OCI-LY3 (cell line): Measurements from ENCODE around the gene GABRG3.

Source experiments
- H2AFZ ChIP-seq: fragments of 200-600, 300-600 bp; shearing (Covaris generic); 2 replicates; pipeline ENCODE4 v1.6.0; 2014; ENCODE audit warnings: antibody characterized with exemption, low read depth, low read length
- H3K27ac ChIP-seq: fragments of 200-600, 300-600 bp; sonication (generic); 2 replicates; pipeline ENCODE4 v1.5.1; 2014; ENCODE audit warnings: mild to moderate bottlenecking, low read length, moderate library complexity, mixed read lengths
- H3K27me3 ChIP-seq: fragments of 200-600, 300-600 bp; sonication (generic); 2 replicates; pipeline ENCODE4 v1.6.1; 2014; ENCODE audit warnings: low read depth, low read length, mixed read lengths
- H3K36me3 ChIP-seq: fragments of 200-600, 300-600 bp; sonication (generic); replicated peaks from 2 replicates; pipeline ENCODE3; 2014; ENCODE audit warnings: low read depth, low read length, mixed read lengths
- H3K4me1 ChIP-seq: fragments of 300-600, 200-600 bp; sonication (generic); 2 replicates; pipeline ENCODE4 v1.6.1; 2014; ENCODE audit warnings: low read length, mixed read lengths
- H3K4me2 ChIP-seq: fragments of 200-600, 300-600 bp; sonication (generic); 2 replicates; pipeline ENCODE4 v1.6.1; 2014; ENCODE audit warnings: low read length, mixed read lengths
- H3K4me3 ChIP-seq: fragments of 300-600, 200-600 bp; sonication (generic); 2 replicates; pipeline ENCODE4 v1.5.1; 2014; ENCODE audit warnings: antibody characterized with exemption, mild to moderate bottlenecking, low read length, moderate library complexity
- H3K79me2 ChIP-seq: fragments of 300-600, 200-600 bp; shearing (Covaris generic); 2 replicates; pipeline ENCODE4 v1.6.1; 2014; ENCODE audit warnings: mild to moderate bottlenecking, low read length, mixed read lengths
- H3K9ac ChIP-seq: fragments of 300-600, 200-600 bp; shearing (Covaris generic); 2 replicates; pipeline ENCODE4 v1.6.0; 2014; ENCODE audit warnings: mild to moderate bottlenecking, low read length, moderate library complexity
- H3K9me3 ChIP-seq: fragments of 200-600, 300-600 bp; shearing (Covaris generic); 2 replicates; pipeline ENCODE4 v1.6.1; 2014; ENCODE audit warnings: low read length, mixed read lengths; ENCODE audit not compliant: insufficient read depth
- H4K20me1 ChIP-seq: fragments of 200-600, 300-600 bp; sonication (generic); 2 replicates; pipeline ENCODE4 v1.6.1; 2016; ENCODE audit warnings: low read length, mixed read lengths; ENCODE audit not compliant: insufficient read depth
- EZH2phosphoT487 ChIP-seq: fragments of 200-600 bp; shearing (Covaris generic); IDR thresholded peaks from 2 replicates; pipeline ENCODE4 v1.6.1; 2018; ENCODE audit warnings: antibody characterized with exemption, mixed run types, low read depth
- TF ChIP-seq, protein P1 (sequence below): fragments of 200-600, 300-600 bp; sonication (generic); IDR thresholded peaks from 2 replicates; pipeline ENCODE4 v1.5.1; 2014; ENCODE audit warnings: antibody characterized with exemption, low read length, low read depth

The GABRG3 gene

DNA sequence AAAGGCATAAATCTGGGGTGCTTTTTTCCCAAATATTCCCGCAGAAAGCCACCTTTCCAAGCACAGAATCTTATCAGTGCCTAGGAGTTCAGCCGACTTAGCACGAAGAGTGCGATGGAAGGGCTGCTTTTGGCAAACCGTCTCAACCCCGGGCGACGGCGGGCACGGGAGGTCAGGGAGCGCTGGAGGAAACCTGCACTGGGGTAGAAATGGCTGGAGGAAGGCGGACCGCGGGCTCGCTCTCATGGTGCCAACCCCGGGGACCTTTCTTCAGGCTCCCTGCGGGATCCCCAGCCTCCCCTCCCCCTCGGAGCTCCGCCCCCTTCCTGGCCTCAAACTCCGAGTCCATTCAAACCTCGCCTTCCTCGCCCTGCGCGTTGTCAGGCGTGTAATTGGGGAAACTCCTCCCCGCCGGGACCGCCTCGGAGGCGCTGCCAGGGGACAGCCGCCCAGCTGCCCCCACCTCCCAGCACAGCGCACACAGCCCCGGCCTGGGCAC lies at the start of gene GABRG3:
GABRG3 (plus strand) TSS at position 470 of the 499 bp plus-strand sequence.
- Histone ChIP-seq H4K20me1 (no peaks in the 10 kb centered on the region), H3K4me3 (no peak within 1 kb of the TSS), H3K9ac (no peak within 1 kb of the TSS), H3K79me2 (no peaks in the 10 kb centered on the region), H3K4me1 (no peaks in the 10 kb centered on the region), H3K27ac (no peak within 1 kb of the TSS), H3K27me3 (no peaks in the 10 kb centered on the region), H3K36me3 (no peaks in the 10 kb centered on the region), H3K9me3 (no peaks in the 10 kb centered on the region), H2AFZ (no peak within 1 kb of the TSS), H3K4me2 (no peak within 1 kb of the TSS)
- TF ChIP-seq EZH2phosphoT487, result no peak

DNA sequence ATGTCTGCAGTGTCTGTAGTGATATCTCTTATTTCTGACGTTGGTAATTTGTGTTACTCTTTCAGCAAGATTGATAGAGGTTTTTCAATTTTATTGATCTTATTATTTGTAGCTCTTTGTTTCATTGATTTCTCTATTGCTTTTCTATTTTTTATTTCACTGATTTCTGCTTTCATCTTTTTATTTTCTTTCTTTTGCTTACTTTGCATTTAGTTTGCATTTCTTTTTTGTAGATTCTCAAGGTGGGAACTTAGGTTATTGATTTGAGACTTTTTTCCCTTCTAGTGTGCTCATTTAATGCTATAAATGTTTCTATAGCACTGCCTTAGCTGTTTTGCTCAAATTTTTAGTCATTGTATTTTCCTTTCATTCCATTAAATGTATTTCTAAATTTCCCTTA lies 49.5 kb upstream of the GABRG3 start:
- Histone ChIP-seq H4K20me1 (no peaks in the 10 kb centered on the region), H3K4me1 (no peaks in the 10 kb centered on the region), H3K79me2 (no peaks in the 10 kb centered on the region), H2AFZ (no peak overlapping the region), H3K27me3 (no peaks in the 10 kb centered on the region), H3K4me2 (no peak overlapping the region), H3K27ac (no peak overlapping the region), H3K36me3 (no peaks in the 10 kb centered on the region), H3K4me3 (no peak overlapping the region), H3K9me3 (no peaks in the 10 kb centered on the region), H3K9ac (no peak overlapping the region)
- TF ChIP-seq EZH2phosphoT487, result no peak
- TF ChIP-seq, protein P1, sequence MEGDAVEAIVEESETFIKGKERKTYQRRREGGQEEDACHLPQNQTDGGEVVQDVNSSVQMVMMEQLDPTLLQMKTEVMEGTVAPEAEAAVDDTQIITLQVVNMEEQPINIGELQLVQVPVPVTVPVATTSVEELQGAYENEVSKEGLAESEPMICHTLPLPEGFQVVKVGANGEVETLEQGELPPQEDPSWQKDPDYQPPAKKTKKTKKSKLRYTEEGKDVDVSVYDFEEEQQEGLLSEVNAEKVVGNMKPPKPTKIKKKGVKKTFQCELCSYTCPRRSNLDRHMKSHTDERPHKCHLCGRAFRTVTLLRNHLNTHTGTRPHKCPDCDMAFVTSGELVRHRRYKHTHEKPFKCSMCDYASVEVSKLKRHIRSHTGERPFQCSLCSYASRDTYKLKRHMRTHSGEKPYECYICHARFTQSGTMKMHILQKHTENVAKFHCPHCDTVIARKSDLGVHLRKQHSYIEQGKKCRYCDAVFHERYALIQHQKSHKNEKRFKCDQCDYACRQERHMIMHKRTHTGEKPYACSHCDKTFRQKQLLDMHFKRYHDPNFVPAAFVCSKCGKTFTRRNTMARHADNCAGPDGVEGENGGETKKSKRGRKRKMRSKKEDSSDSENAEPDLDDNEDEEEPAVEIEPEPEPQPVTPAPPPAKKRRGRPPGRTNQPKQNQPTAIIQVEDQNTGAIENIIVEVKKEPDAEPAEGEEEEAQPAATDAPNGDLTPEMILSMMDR, result no peak

DNA sequence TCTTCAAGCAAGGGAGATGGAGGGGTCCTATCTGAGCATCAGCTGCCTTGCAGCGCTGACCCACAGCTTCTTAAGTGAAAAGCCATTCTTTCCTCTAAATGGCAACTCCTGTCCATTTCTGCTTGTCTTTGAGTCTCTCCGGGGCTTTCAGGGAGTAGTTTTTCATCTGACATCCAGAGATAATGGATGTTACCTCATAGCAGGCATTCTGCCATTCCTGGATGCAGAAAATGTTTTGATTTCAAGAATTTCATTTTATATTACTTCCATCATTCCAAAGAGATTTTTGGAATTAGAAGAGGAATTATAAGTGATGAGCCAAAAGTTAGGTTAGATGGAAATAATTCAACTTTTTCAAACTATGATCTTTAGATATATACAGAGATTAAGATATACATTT lies 44.9 kb upstream of the GABRG3 start:
- TF ChIP-seq, protein P1, result no peak
- TF ChIP-seq EZH2phosphoT487, result no peak

DNA sequence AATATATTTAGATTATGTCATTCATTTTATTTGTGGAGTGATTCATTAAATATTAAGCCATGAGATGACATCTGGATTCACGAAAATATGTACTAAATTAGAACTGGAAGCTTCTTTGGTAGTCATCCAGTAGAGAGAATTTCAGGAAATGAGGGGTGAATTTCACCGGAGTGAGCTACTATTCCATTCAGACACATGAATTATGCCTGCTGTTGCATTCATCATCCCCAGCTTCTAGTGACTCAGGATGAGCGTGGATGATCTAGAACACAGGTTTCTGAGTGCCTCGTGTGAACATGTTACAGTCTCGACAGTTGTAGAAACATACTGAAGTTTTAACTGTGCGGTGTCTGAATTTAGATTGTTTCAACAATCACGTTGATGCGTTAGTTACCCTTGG lies 42.9 kb upstream of the GABRG3 start:
- H3K9me3 ChIP-seq, result no peaks in the 10 kb centered on the region
- TF ChIP-seq, protein P1, result no peak
- TF ChIP-seq EZH2phosphoT487, result no peak
- H3K4me3 ChIP-seq, result no peak overlapping the region
- no peak overlapping the region for H3K9ac ChIP-seq
- no peak overlapping the region for H3K27ac ChIP-seq
- no peaks in the 10 kb centered on the region for H3K79me2 ChIP-seq
- H3K4me2 ChIP-seq, result no peak overlapping the region
- no peaks in the 10 kb centered on the region for H4K20me1 ChIP-seq
- H3K36me3 ChIP-seq, result no peaks in the 10 kb centered on the region
- no peak overlapping the region for H2AFZ ChIP-seq
- no peaks in the 10 kb centered on the region for H3K4me1 ChIP-seq
- H3K27me3 ChIP-seq, result no peaks in the 10 kb centered on the region

More for the DNA sequence above, 44.9 kb upstream of the GABRG3 start:
- H3K4me2 ChIP-seq, result no peak overlapping the region
- no peaks in the 10 kb centered on the region for H3K9me3 ChIP-seq
- H3K79me2 ChIP-seq, result no peaks in the 10 kb centered on the region
- H3K27ac ChIP-seq, result no peak overlapping the region
- H3K4me3 ChIP-seq, result no peak overlapping the region
- no peak overlapping the region for H3K9ac ChIP-seq
- no peaks in the 10 kb centered on the region for H4K20me1 ChIP-seq
- no peaks in the 10 kb centered on the region for H3K36me3 ChIP-seq
- H2AFZ ChIP-seq, result no peak overlapping the region
- no peaks in the 10 kb centered on the region for H3K27me3 ChIP-seq
- no peaks in the 10 kb centered on the region for H3K4me1 ChIP-seq
